Activated B cell treated with CpG ODN at 0.5 μM for 24 hours (primary cell): Measurements from ENCODE around the gene FYB2. TPM values are rescaled to one million over a fixed set of nuclear protein-coding genes. Genes with fewer than 3 reads are reported as not detected.

ENCODE experiments used
- ATAC-seq: fragments of 200-7000 bp; cut with Tn5 transposase; one replicate; pipeline ENCODE4 v1.10.0; 2021; ENCODE audit warnings: low read depth, mild to moderate bottlenecking, moderate library complexity
- CTCF ChIA-PET: fragments of 350-600 bp; sonication (Branson Sonifier 250); formaldehyde crosslinking; loops from one replicate; lab custom pipeline; 2021; ENCODE audit warnings: antibody characterized with exemption; lab: Charles Lee
- POLR2A ChIA-PET: fragments of 350-600 bp; sonication (Branson Sonifier 250); formaldehyde crosslinking; loops from one replicate; lab custom pipeline; 2021; ENCODE audit warnings: antibody characterized with exemption; lab: Charles Lee
- DNase-seq: peaks from one replicate; pipeline ENCODE4 v3.0.0; 2022
- H3K27ac Mint-ChIP-seq: one replicate; pipeline ENCODE4 v1.8.0; 2020; ENCODE audit warnings: mixed read lengths
- H3K27me3 Mint-ChIP-seq: one replicate; pipeline ENCODE4 v1.8.0; 2021; ENCODE audit warnings: mixed read lengths
- H3K36me3 Mint-ChIP-seq: one replicate; pipeline ENCODE4 v1.8.0; 2021; ENCODE audit warnings: low read depth, mixed read lengths
- H3K4me1 Mint-ChIP-seq: one replicate; pipeline ENCODE4 v1.8.0; 2021; ENCODE audit warnings: mixed read lengths
- H3K4me3 Mint-ChIP-seq: one replicate; pipeline ENCODE4 v1.8.0; 2020; ENCODE audit warnings: mild to moderate bottlenecking, mixed read lengths
- H3K9me3 Mint-ChIP-seq: one replicate; pipeline ENCODE4 v1.8.0; 2020; ENCODE audit warnings: mixed read lengths
- CTCF ChIP-seq: fragments of 200-600 bp; IDR thresholded peaks from one replicate; pipeline ENCODE4 v1.8.0; 2022; ENCODE audit warnings: antibody characterized with exemption, mild to moderate bottlenecking
- intact Hi-C: fragments of 100-400 bp; cut with micrococcal nuclease; formaldehyde crosslinking; loops from one replicate; pipeline ENCODE4 v1.15.1; 2024
- total RNA-seq: library from RNA; stranded (reverse); gene quantifications from 2 replicates; pipeline ENCODE4 v1.2.3, GENCODE V29; 2022

FYB2 gene
- total RNA-seq, 1 donor from 2014 or later, result not detected

- no peak for ATAC-seq
These were observed 16.5 kb upstream of the FYB2 start for GRCh38 chr1:56835657-56836056.

GRCh38 chr1:56834137-56834900, 15.1 kb upstream of the FYB2 start:
- intact Hi-C loops, result no loop called here
- DNase-seq (no peak), ATAC-seq (no peak)
- ChIA-PET POLR2A (interaction anchor here (1.3 kb wide), 1 partner anchor 1712 kb away, joined by 4 read pairs; the partner anchor contains the start of gene OMA1), CTCF (no interaction called here)
- H3K9me3 Mint-ChIP-seq, result no peaks in the 10 kb centered on the region
- H3K27ac Mint-ChIP-seq, result no peak overlapping the region
- no peaks in the 10 kb centered on the region for H3K36me3 Mint-ChIP-seq
- peaks cover 5% of the 10 kb centered on the region for H3K4me1 Mint-ChIP-seq
- no peak overlapping the region for H3K4me3 Mint-ChIP-seq
- TF ChIP-seq CTCF, result no peak
- peaks cover 12% of the 10 kb centered on the region for H3K27me3 Mint-ChIP-seq

More at GRCh38 chr1:56835657-56836056, 16.5 kb upstream of the FYB2 start:
- peaks cover 5% of the 10 kb centered on the region for H3K4me1 Mint-ChIP-seq
- peaks cover 12% of the 10 kb centered on the region for H3K27me3 Mint-ChIP-seq
- intact Hi-C loops, result no loop called here
- H3K4me3 Mint-ChIP-seq, result no peak overlapping the region
- CTCF ChIA-PET, result no interaction called here
- no peaks in the 10 kb centered on the region for H3K9me3 Mint-ChIP-seq
- H3K36me3 Mint-ChIP-seq, result no peaks in the 10 kb centered on the region
- H3K27ac Mint-ChIP-seq, result no peak overlapping the region
- DNase-seq, result no peak
- POLR2A ChIA-PET, result no interaction called here
- TF ChIP-seq CTCF, result no peak

- no peak overlapping the region for H3K4me3 Mint-ChIP-seq
- H3K4me1 Mint-ChIP-seq, result peaks cover 5% of the 10 kb centered on the region
- ChIA-PET POLR2A (interaction anchor here (0.6 to 1.3 kb wide), 2 partner anchors 226 to 1714 kb away, joined by 4 to 6 read pairs; partner anchors contain the start of gene OMA1), CTCF (interaction anchor here (1.1 to 2.2 kb wide), 3 partner anchors 10 to 1820 kb away, joined by 3 to 14 read pairs (median 9); no protein-coding TSS in a partner anchor)
- no peaks in the 10 kb centered on the region for H3K36me3 Mint-ChIP-seq
- DNase-seq (no peak), ATAC-seq (no peak)
- no peak for TF ChIP-seq CTCF
- H3K27me3 Mint-ChIP-seq, result peaks cover 10% of the 10 kb centered on the region
- intact Hi-C loops, result loop anchor here (2.0 kb wide), 1 partner anchor 1214 kb away; no protein-coding TSS in a partner anchor
- H3K9me3 Mint-ChIP-seq, result no peaks in the 10 kb centered on the region
- H3K27ac Mint-ChIP-seq, result no peak overlapping the region
These were observed 13.9 kb upstream of the FYB2 start for GRCh38 chr1:56833088-56833487.

GRCh38 chr1:56831871-56832693, 12.9 kb upstream of the FYB2 start:
- TF ChIP-seq CTCF, result peak; percentile 96
- DNase-seq, result peak; percentile 34
- ChIA-PET CTCF (interaction anchor here (0.8 to 2.2 kb wide), 7 partner anchors 11 to 1821 kb away, joined by 3 to 14 read pairs (median 4); partner anchors contain the start of gene OMA1), POLR2A (no interaction called here)
- Mint-ChIP-seq H3K4me1 (peaks cover 5% of the 10 kb centered on the region), H3K4me3 (no peak overlapping the region), H3K36me3 (no peaks in the 10 kb centered on the region), H3K27me3 (peaks cover 11% of the 10 kb centered on the region), H3K9me3 (no peaks in the 10 kb centered on the region), H3K27ac (no peak overlapping the region)
- peak; percentile 47 for ATAC-seq
- intact Hi-C loops, result loop anchor here (2.0 kb wide), 1 partner anchor 1215 kb away; no protein-coding TSS in a partner anchor
